Nephron (organoid): ENCODE data around the gene SLC35E1.

Experiments
- H3K27ac Mint-ChIP-seq, 3 experiments: 2 replicates each; pipeline ENCODE4 v1.8.0; 2020; ENCODE audit warnings: mixed read lengths in 3 of 3, mild to moderate bottlenecking in 2 of 3, moderate library complexity in 1 of 3
- H3K27me3 Mint-ChIP-seq: 2 replicates; pipeline ENCODE4 v1.8.0; 2021; ENCODE audit warnings: low read depth, mild to moderate bottlenecking, moderate library complexity, mixed read lengths
- H3K36me3 Mint-ChIP-seq: 2 replicates; pipeline ENCODE4 v1.8.0; 2020; ENCODE audit warnings: low read depth, mixed read lengths
- H3K4me1 Mint-ChIP-seq: 2 replicates; pipeline ENCODE4 v1.8.0; 2020; ENCODE audit warnings: mixed read lengths
- H3K4me3 Mint-ChIP-seq, 3 experiments: 2 replicates each; pipeline ENCODE4 v1.8.0; 2020; ENCODE audit warnings: mild to moderate bottlenecking in 3 of 3, mixed read lengths in 3 of 3, moderate library complexity in 2 of 3
- H3K9me3 Mint-ChIP-seq: 2 replicates; pipeline ENCODE4 v1.8.0; 2020; ENCODE audit warnings: mixed read lengths
- CTCF ChIP-seq, 3 experiments: fragments of 200-600 bp; sonication (generic); IDR thresholded peaks; one replicate each; pipeline ENCODE4 v1.5.0; 2021; ENCODE audit warnings: antibody characterized with exemption in 3 of 3; ENCODE audit not compliant: unreplicated experiment in 3 of 3

The SLC35E1 gene

GRCh38 chr19:16618248-16618647, 46.0 kb upstream of the SLC35E1 start:
- Mint-ChIP-seq H3K36me3 (no peaks in the 10 kb centered on the region), H3K27ac (no peak overlapping the region), H3K4me3 (no peak overlapping the region), H3K27me3 (no peaks in the 10 kb centered on the region), H3K4me1 (peaks cover 19% of the 10 kb centered on the region), H3K9me3 (no peaks in the 10 kb centered on the region)
- TF ChIP-seq CTCF (IDR thresholded peaks at IDR 0.05; ENCODE audit: unreplicated experiment in 3 of 3): no peak

GRCh38 chr19:16615808-16616207, 43.6 kb upstream of the SLC35E1 start:
- Mint-ChIP-seq H3K4me1 (peaks cover 26% of the 10 kb centered on the region), H3K9me3 (no peaks in the 10 kb centered on the region), H3K36me3 (no peaks in the 10 kb centered on the region), H3K27ac (no peak overlapping the region), H3K27me3 (no peaks in the 10 kb centered on the region), H3K4me3 (no peak overlapping the region)
- TF ChIP-seq CTCF (IDR thresholded peaks at IDR 0.05; ENCODE audit: unreplicated experiment in 3 of 3): no peak

GRCh38 chr19:16614941-16615340, 42.7 kb upstream of the SLC35E1 start:
- no peak for TF ChIP-seq CTCF (IDR thresholded peaks at IDR 0.05; ENCODE audit: unreplicated experiment in 3 of 3)
- H3K4me3 Mint-ChIP-seq: no peak overlapping the region
- no peaks in the 10 kb centered on the region for H3K9me3 Mint-ChIP-seq
- H3K27ac Mint-ChIP-seq: peak overlapping the region in 1 of 3 experiments; percentile 4
- H3K27me3 Mint-ChIP-seq: no peaks in the 10 kb centered on the region
- no peaks in the 10 kb centered on the region for H3K36me3 Mint-ChIP-seq
- peaks cover 22% of the 10 kb centered on the region for H3K4me1 Mint-ChIP-seq

- Mint-ChIP-seq H3K36me3 (no peaks in the 10 kb centered on the region), H3K27ac (no peak overlapping the region), H3K27me3 (no peaks in the 10 kb centered on the region), H3K4me3 (no peak overlapping the region), H3K9me3 (no peaks in the 10 kb centered on the region), H3K4me1 (peaks cover 19% of the 10 kb centered on the region)
- TF ChIP-seq CTCF (IDR thresholded peaks at IDR 0.05; ENCODE audit: unreplicated experiment in 3 of 3): no peak
These were observed 41.6 kb upstream of the SLC35E1 start for GRCh38 chr19:16613841-16614240.

GRCh38 chr19:16612636-16613035, 40.4 kb upstream of the SLC35E1 start:
- Mint-ChIP-seq H3K9me3 (no peaks in the 10 kb centered on the region), H3K36me3 (no peaks in the 10 kb centered on the region), H3K27me3 (no peaks in the 10 kb centered on the region), H3K4me1 (peaks cover 30% of the 10 kb centered on the region), H3K27ac (no peak overlapping the region), H3K4me3 (no peak overlapping the region)
- TF ChIP-seq CTCF (IDR thresholded peaks at IDR 0.05; ENCODE audit: unreplicated experiment in 3 of 3): no peak

GRCh38 chr19:16611121-16611520, 38.9 kb upstream of the SLC35E1 start:
- no peaks in the 10 kb centered on the region for H3K36me3 Mint-ChIP-seq
- H3K4me1 Mint-ChIP-seq: peaks cover 27% of the 10 kb centered on the region
- H3K27ac Mint-ChIP-seq: no peak overlapping the region

More at GRCh38 chr19:16611121-16611520, 38.9 kb upstream of the SLC35E1 start:
- no peaks in the 10 kb centered on the region for H3K9me3 Mint-ChIP-seq
- no peaks in the 10 kb centered on the region for H3K27me3 Mint-ChIP-seq
- no peak overlapping the region for H3K4me3 Mint-ChIP-seq
- no peak for TF ChIP-seq CTCF (IDR thresholded peaks at IDR 0.05; ENCODE audit: unreplicated experiment in 3 of 3)
